ENCODE measurements around the gene SLF1.

SLF1 gene

DNA sequence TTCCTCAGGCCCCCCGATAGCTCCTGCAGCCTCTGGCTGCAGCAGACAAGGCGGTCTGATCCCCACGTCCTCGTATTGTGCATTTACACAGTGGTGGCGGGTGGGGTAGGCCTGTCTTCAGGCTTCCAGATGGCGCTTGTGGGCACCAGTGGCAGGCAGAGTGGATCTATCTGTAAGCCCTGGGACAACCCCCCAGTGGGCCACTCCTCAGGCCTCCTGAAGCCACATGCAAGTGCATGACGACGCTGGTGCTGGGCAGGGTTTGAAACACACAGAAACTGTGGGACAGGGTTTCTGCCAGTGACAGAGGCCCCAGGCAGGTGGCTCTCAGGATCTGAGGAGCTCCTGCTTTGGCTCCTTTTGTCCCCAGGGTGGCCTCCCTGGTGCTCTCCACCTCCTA lies 42.0 kb downstream of the SLF1 start:
- intact Hi-C loops (cut with DNase I) = no loop called here
- no peak for DNase-seq

- intact Hi-C loops (cut with DNase I) = no loop called here
- DNase-seq = no peak
These were observed 42.6 kb downstream of the SLF1 start for GRCh38 chr5:94661086-94661485.

DNA sequence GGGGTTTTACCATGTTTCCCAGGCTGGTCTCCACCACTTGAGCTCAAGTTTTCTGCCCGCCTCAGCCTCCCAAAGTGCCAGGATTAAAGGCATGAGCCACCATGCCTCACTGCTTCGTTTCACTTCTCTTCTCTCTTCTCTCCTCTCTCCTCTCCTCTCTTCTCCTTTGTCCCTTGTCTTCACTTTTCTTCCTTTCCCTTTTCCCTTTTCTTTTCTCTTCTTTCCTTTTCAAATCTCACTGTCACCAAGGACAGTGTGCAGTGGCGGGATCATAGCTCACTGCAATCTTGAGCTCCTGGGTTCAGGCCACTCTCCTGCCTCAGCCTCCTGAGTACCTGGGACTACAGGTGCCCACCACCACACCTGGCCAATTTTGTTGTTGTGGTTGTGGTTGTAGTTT lies 49.5 kb downstream of the SLF1 start:
- intact Hi-C loops (cut with DNase I) = no loop called here
- DNase-seq = no peak

- intact Hi-C loops (cut with DNase I) = no loop called here
These were observed 52.3 kb downstream of the SLF1 start for GRCh38 chr5:94670726-94671125.

GRCh38 chr5:94672746-94673145 lies 54.3 kb downstream of the SLF1 start:
- no peak for DNase-seq
- intact Hi-C loops (cut with DNase I) = no loop called here

More at GRCh38 chr5:94670726-94671125, 52.3 kb downstream of the SLF1 start:
- DNase-seq = no peak

- no peak for DNase-seq
- intact Hi-C loops (cut with DNase I) = no loop called here
These were observed 56.3 kb downstream of the SLF1 start for GRCh38 chr5:94674490-94675382.

GRCh38 chr5:94675965-94676618 lies 57.6 kb downstream of the SLF1 start:
- intact Hi-C loops (cut with DNase I) = no loop called here
- DNase-seq = no peak

DNA sequence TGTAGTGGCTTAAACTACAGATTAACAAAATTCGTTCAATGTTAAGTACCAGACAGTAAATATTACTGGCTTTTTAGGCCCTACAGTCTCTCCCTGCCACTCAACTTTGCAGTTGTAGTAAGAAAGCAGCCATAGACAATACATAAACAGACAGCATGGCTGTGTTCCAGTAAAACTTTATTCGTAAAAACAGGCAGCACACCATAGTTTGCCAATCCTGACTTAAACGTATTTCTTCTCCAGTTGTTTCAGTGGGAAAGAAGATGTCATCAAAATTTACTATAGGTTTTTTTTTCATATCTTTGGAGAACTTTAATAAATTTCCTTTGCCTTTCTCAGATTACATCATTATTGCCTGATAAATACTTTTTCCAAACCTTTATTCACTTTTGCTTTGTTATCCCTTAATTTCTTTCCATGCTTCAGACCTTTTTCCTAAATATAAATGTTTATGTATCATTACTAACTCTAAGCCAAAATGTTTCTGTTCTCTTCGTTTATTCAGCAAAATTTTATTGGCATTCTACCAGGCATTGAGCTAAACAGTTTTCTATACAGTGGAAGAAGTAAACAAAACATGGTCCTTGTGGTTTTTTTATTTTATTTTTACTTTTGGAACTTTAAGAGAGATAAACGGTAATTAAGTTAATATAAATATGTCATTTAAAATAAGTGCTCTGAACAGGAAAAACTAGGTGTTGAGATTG lies 64.5 kb downstream of the SLF1 start:
- intact Hi-C loops (cut with DNase I) = no loop called here
- DNase-seq = no peak

DNA sequence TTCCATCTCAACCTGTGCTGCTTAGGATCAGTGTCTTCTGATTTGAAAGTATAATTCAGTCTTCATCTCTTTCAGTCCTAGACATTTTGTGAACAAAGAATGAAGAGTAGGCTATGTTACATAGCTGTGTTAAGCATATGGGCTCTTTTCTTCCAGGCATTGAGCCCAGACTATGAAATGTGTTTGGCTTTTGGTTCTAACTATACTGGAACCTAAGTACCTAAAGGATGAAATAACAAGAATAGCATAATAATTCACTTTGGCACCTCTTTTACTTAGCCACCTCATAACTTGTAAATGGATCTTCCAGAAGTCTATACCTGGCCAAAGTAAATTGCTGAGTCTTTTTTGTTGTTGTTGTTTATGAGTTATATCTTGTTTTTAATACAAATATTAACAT lies 71.4 kb downstream of the SLF1 start:
- intact Hi-C loops (cut with DNase I) = loop anchor here (5.0 to 10.0 kb wide), 2 partner anchors 165 to 1088 kb away; no protein-coding TSS in a partner anchor
- no peak for DNase-seq

DNA sequence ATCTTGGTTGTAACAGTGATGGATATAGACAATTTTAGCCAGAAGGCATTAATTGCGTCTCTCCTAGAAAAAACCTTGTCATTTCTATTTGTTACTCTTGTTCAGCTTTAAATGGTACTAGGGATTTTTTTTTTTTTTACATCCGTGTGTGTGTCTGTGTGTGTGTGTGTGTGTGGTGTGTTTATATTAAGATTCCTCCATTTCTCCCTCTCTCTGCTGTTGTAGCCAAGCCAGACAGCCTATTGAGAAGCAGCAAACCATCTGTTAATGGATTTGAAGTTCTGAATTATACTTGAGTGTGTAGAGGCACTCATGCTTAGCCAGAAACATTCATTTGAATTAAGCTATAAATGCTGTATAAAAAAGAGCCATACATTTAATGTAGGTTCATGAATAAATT lies 72.3 kb downstream of the SLF1 start:
- no peak for DNase-seq
- intact Hi-C loops (cut with DNase I) = loop anchor here (5.0 to 10.0 kb wide), 2 partner anchors 166 to 1088 kb away; no protein-coding TSS in a partner anchor

GRCh38 chr5:94691291-94691690 lies 72.8 kb downstream of the SLF1 start:
- DNase-seq = no peak
- intact Hi-C loops (cut with DNase I) = loop anchor here (5.0 to 10.0 kb wide), 2 partner anchors 166 to 1089 kb away; no protein-coding TSS in a partner anchor

DNA sequence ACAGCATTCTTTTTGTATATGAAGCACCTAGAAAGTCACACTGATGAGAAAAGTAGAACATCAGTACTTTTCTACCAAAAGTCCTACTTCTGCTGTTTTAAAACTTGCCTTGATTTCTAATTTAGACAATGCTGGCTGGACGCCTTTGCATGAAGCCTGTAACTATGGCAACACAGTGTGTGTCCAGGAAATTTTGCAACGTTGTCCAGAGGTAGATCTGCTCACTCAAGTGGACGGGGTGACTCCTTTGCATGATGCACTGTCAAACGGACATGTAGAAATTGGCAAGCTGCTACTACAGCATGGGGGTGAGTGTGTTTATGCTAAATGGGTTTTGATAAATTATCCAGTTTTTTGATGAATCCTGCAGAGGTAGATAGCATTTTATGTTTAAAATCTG lies 73.5 kb downstream of the SLF1 start:
- peak in 2 of 10 donors; percentile 20 to 27 for DNase-seq
- intact Hi-C loops (cut with DNase I) = loop anchor here (5.0 to 10.0 kb wide), 2 partner anchors 167 to 1090 kb away; no protein-coding TSS in a partner anchor

GRCh38 chr5:94692581-94692980 lies 74.1 kb downstream of the SLF1 start:
- no peak for DNase-seq
- intact Hi-C loops (cut with DNase I) = loop anchor here (5.0 to 10.0 kb wide), 2 partner anchors 168 to 1090 kb away; no protein-coding TSS in a partner anchor

DNA sequence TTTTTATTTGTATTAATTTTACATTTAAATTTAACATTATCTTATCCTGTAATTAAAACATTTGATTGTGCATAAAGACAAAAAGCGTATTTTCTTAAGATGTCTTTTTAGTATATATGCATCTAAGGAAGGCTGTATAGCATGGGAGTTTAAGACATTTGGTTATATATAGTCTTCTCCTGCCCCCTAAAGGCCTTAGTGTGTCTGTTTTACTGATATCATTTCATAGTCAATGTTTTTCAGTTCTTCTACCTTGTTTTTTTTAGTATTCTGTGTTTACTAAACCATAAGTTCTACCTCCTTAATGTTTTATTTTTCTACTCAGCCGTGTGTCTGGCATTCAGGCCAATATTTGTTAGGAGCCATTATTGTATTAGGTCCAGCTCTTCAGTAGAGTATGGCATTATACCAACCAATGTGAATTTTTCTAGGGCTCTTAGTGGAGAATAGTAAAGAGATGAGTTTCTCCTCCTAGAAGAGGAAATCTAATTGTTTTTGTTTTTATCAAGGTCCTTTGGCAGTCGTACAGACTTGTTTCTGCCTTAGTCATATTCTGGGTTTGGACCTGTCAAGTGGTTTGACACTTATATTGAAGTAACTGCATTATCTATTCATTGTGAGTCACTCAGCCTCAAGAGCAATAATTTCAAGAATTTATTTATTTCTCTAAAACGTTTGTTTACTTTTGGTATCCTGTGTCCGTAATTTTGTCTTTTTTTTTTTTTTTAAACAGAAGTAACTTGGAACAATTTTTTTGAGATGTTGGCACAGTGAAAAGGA lies 74.8 kb downstream of the SLF1 start:
- intact Hi-C loops (cut with DNase I) = loop anchor here (5.0 to 10.0 kb wide), 2 partner anchors 168 to 1091 kb away; no protein-coding TSS in a partner anchor
- no peak for DNase-seq

DNA sequence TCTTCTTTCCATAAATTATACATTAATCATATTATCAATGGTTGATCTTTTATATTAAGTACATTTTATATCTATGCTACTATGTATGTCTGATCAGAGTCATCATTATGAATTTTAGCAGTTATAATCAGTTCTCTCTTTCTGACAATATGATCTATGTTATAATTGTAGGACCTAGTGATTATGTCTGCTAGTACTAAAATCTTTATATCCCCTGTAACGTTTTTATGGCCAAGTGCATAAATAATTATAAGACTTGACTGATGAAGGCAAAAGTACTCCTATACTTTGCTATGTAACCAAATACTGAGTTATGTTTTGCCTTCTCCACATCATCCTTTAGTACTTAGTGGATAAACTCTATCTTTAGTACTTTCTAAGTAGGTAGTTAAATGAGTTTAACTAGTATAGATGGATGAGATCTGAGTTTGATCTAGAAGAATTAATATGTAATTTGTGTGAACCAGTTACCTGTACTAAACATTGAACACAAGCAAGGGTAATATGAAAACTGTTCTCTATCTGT lies 75.4 kb downstream of the SLF1 start:
- no peak for DNase-seq
- intact Hi-C loops (cut with DNase I) = loop anchor here (5.0 to 10.0 kb wide), 2 partner anchors 169 to 1092 kb away; no protein-coding TSS in a partner anchor

DNA sequence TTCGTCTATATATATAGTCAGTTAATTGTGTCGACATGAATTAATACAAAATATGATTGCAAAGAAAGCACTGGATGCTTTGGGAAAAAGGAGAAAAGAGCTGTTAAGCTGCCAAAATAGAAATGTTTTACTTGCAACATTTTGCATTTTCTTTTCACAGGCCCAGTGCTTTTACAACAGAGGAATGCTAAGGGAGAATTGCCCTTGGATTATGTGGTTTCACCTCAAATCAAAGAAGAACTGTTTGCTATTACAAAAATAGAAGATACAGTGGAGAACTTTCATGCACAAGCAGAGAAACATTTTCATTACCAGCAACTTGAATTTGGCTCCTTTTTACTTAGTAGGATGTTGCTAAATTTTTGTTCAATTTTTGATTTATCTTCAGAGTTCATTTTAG lies 76.2 kb downstream of the SLF1 start:
- no peak for DNase-seq
- intact Hi-C loops (cut with DNase I) = loop anchor here (5.0 to 10.0 kb wide), 2 partner anchors 170 to 1092 kb away; no protein-coding TSS in a partner anchor

DNA sequence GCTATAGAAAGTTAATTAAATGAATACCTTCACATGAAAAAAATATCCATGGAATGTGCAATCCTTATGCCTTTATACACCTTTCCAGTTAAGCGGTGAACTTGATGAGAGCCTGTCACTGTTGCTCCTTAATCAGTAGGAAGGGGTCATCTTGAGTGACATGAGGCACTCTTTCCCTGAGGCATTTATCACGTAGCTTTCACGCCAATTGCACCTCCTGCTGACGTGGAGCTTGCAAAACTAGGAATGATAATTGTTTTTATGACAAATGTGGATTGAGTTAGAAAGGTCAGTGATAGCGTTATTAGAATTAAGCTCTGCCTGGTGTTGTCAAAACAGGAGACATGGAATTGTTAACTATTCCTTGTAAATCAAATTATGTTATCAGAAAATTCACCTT lies 79.7 kb downstream of the SLF1 start:
- intact Hi-C loops (cut with DNase I) = loop anchor here (10.0 kb wide), 1 partner anchor 173 kb away; no protein-coding TSS in a partner anchor
- no peak for DNase-seq

DNA sequence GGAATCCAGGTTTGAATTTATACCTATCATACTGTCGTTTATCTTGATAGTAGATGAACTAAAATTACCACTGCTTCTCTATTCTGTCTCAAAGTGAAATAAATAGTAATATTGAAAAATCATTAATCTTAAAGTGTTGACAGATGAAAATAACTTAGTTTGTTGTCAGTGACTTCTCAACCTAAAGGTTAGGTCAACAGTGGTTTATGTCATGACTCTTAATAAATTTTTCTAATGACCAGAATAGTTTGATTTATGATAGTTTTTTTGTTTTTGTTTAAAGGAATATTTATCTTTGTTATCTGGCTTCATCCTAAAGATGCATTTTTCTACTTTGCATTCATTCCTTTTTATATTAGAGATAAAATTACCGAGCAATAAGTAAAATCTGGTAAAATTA lies 81.1 kb downstream of the SLF1 start:
- intact Hi-C loops (cut with DNase I) = loop anchor here (10.0 kb wide), 1 partner anchor 175 kb away; no protein-coding TSS in a partner anchor
- DNase-seq = no peak

GRCh38 chr5:94700592-94700991 lies 82.1 kb downstream of the SLF1 start:
- intact Hi-C loops (cut with DNase I) = no loop called here
- no peak for DNase-seq
